Astrocyte of the spinal cord (primary cell): ENCODE results near the gene CDK19.

Experiments used
- DNase-seq: peaks from one replicate; pipeline ENCODE4 v3.0.0; 2011; ENCODE audit warnings: low read depth, low spot score
- H3K4me3 ChIP-seq: 2 replicates; pipeline ENCODE4 v1.5.1; 2011; ENCODE audit warnings: low read depth, mild to moderate bottlenecking, low read length, moderate library complexity
- CTCF ChIP-seq: IDR thresholded peaks from 2 replicates; pipeline ENCODE4 v1.5.1; 2012; ENCODE audit warnings: low read depth, mild to moderate bottlenecking, low read length, inconsistent platforms
- in situ Hi-C: cut with HindIII; loops from 2 replicates; pipeline ENCODE4 v1.10.0; 2017; ENCODE audit warnings: low sequenced_read_pairs

The CDK19 gene

GRCh38 chr6:110784610-110784979, 30.7 kb downstream of the CDK19 start:
- DNase-seq = no peak
- TF ChIP-seq CTCF = no peak
- in situ Hi-C loops = no loop called here

GRCh38 chr6:110781522-110782214, 33.6 kb downstream of the CDK19 start:
- TF ChIP-seq CTCF = no peak
- H3K4me3 ChIP-seq = no peak overlapping the region
- peak; percentile 23 for DNase-seq
- in situ Hi-C loops = no loop called here

More at GRCh38 chr6:110784610-110784979, 30.7 kb downstream of the CDK19 start:
- no peak overlapping the region for H3K4me3 ChIP-seq

GRCh38 chr6:110778333-110778732, 36.9 kb downstream of the CDK19 start:
- no peak for TF ChIP-seq CTCF
- no peak overlapping the region for H3K4me3 ChIP-seq
- in situ Hi-C loops = no loop called here

GRCh38 chr6:110777636-110778035, 37.6 kb downstream of the CDK19 start:
- TF ChIP-seq CTCF = no peak
- in situ Hi-C loops = no loop called here
- H3K4me3 ChIP-seq = no peak overlapping the region
- DNase-seq = no peak

More at GRCh38 chr6:110778333-110778732, 36.9 kb downstream of the CDK19 start:
- no peak for DNase-seq

GRCh38 chr6:110776413-110776812, 38.9 kb downstream of the CDK19 start:
- no peak for DNase-seq
- H3K4me3 ChIP-seq = no peak overlapping the region
- no peak for TF ChIP-seq CTCF
- in situ Hi-C loops = no loop called here

- in situ Hi-C loops = no loop called here
- no peak for DNase-seq
- TF ChIP-seq CTCF = no peak
Measured at GRCh38 chr6:110769923-110770322, 45.3 kb downstream of the CDK19 start.

More at GRCh38 chr6:110769923-110770322, 45.3 kb downstream of the CDK19 start:
- H3K4me3 ChIP-seq = no peak overlapping the region
